Endothelial cell of umbilical vein (primary cell): ENCODE results near the gene SLC15A3. TPM values are rescaled to one million over a fixed set of nuclear protein-coding genes. Genes with fewer than 3 reads are reported as not detected.

Experiments
- BruUV-seq: library from RNA; stranded (reverse); fragments of 400-500 nt; replicated peaks from 2 replicates; lab custom pipeline; 2021; lab: Mats Ljungman, UMichigan
- CTCF ChIA-PET: fragments of 300-600, 350-600 bp; sonication (Branson Sonifier 250); formaldehyde crosslinking; loops from one replicate; lab custom pipeline; 2021; ENCODE audit warnings: antibody characterized with exemption, inconsistent platforms; lab: Charles Lee
- POLR2A ChIA-PET: fragments of 300-600, 350-600 bp; sonication (Branson Sonifier 250); formaldehyde crosslinking; loops from one replicate; lab custom pipeline; 2021; ENCODE audit warnings: antibody characterized with exemption, inconsistent platforms; lab: Charles Lee
- DNase-seq: peaks from one replicate; pipeline ENCODE4 v3.0.0-alpha.2; 2011; ENCODE audit warnings: low read depth, low spot score
- FAIRE-seq: peaks from 2 replicates; lab custom pipeline; 2011; peaks lifted over from hg19 to GRCh38; lab: Jason Lieb, UNC
- H2AFZ ChIP-seq: 2 replicates; pipeline ENCODE4 v1.6.0; 2012; ENCODE audit warnings: low read depth, low read length, control low read depth, inconsistent platforms
- H3K27ac ChIP-seq: 2 replicates; pipeline ENCODE4 v1.5.1; 2011; ENCODE audit warnings: low read depth, mild to moderate bottlenecking, control low read depth, low read length, moderate library complexity; ENCODE audit not compliant: insufficient read depth
- H3K27me3 ChIP-seq, 2 experiments: 2 replicates each; pipeline versions ENCODE4 v1.6.0 to v1.6.1; 2011; ENCODE audit warnings: low read length in 2 of 2, mixed read lengths in 1 of 2; ENCODE audit not compliant: control insufficient read depth in 2 of 2, insufficient read depth in 2 of 2
- H3K36me3 ChIP-seq, 2 experiments: 2 replicates in 1 of 2; 3 replicates in 1 of 2; pipeline ENCODE4 v1.5.1; 2011; ENCODE audit warnings: low read length in 2 of 2, mild to moderate bottlenecking in 1 of 2, moderate library complexity in 1 of 2; ENCODE audit not compliant: control insufficient read depth in 2 of 2, insufficient read depth in 2 of 2; ENCODE audit errors: extremely low read depth in 1 of 2
- H3K4me1 ChIP-seq: 3 replicates; pipeline ENCODE4 v1.5.1; 2011; ENCODE audit warnings: mild to moderate bottlenecking, low read length; ENCODE audit not compliant: control insufficient read depth, insufficient read depth; ENCODE audit errors: extremely low read depth
- H3K4me2 ChIP-seq: 2 replicates; pipeline ENCODE4 v1.6.1; 2011; ENCODE audit warnings: low read length, control low read depth, mixed read lengths; ENCODE audit not compliant: insufficient read depth
- H3K4me3 ChIP-seq, 3 experiments: fragments of 200-600 bp in 1 of 3; sonication (generic), shearing (Covaris generic) in 1 of 3; replicated peaks in 1 of 3; 2 replicates each; pipeline ENCODE4 v1.5.1; 2011 to 2016; ENCODE audit warnings: control low read depth in 3 of 3, low read length in 3 of 3, mild to moderate bottlenecking in 2 of 3, inconsistent platforms in 1 of 3, low read depth in 1 of 3, moderate library complexity in 1 of 3; ENCODE audit not compliant: insufficient read depth in 1 of 3
- H3K79me2 ChIP-seq: 2 replicates; pipeline ENCODE4 v1.6.0; 2012; ENCODE audit warnings: low read length, inconsistent platforms; ENCODE audit not compliant: control insufficient read depth, insufficient read depth
- H3K9ac ChIP-seq: replicated peaks from 2 replicates; pipeline ENCODE3; 2011; ENCODE audit warnings: low read length, control low read depth; ENCODE audit not compliant: insufficient read depth; ENCODE audit errors: extremely low read depth
- H3K9me1 ChIP-seq: replicated peaks from 3 replicates; pipeline ENCODE4 v1.6.0; 2011; ENCODE audit warnings: mild to moderate bottlenecking, low read length; ENCODE audit not compliant: control insufficient read depth, insufficient read depth; ENCODE audit errors: extremely low read depth
- H3K9me3 ChIP-seq: replicated peaks from 2 replicates; pipeline ENCODE4 v1.5.1; 2012; ENCODE audit warnings: low read length, inconsistent platforms; ENCODE audit not compliant: control insufficient read depth, insufficient read depth
- H4K20me1 ChIP-seq: replicated peaks from 2 replicates; pipeline ENCODE3; 2011; ENCODE audit warnings: mild to moderate bottlenecking, low read length; ENCODE audit not compliant: control insufficient read depth, insufficient read depth; ENCODE audit errors: extremely low read depth
- CTCF ChIP-seq, 2 donors: IDR thresholded peaks; 1 replicate in 1 of 2; 2 replicates in 1 of 2; pipeline ENCODE4 v1.5.1; 2011; ENCODE audit warnings: low read length in 2 of 2, mild to moderate bottlenecking in 2 of 2, moderate library complexity in 2 of 2, control low read depth in 1 of 2, inconsistent platforms in 1 of 2, low read depth in 1 of 2; ENCODE audit not compliant: insufficient read depth in 1 of 2; ENCODE audit errors: extremely low read depth in 1 of 2
- EZH2 ChIP-seq: IDR thresholded peaks from 2 replicates; pipeline ENCODE4 v1.6.1; 2012; ENCODE audit warnings: borderline replicate concordance, low read depth, mild to moderate bottlenecking, moderate library complexity, low read length, inconsistent platforms; ENCODE audit not compliant: severe bottlenecking
- FOS ChIP-seq: IDR thresholded peaks from 2 replicates; pipeline ENCODE4 v1.6.1; 2011; ENCODE audit warnings: mild to moderate bottlenecking, low read length, moderate library complexity, borderline replicate concordance; ENCODE audit not compliant: insufficient read depth
- GATA2 ChIP-seq: IDR thresholded peaks from 2 replicates; pipeline ENCODE4 v1.7.0; 2011; ENCODE audit warnings: low read depth, mild to moderate bottlenecking, moderate library complexity, mixed read lengths, low read length; ENCODE audit not compliant: insufficient read length, insufficient read depth
- JUN ChIP-seq: IDR thresholded peaks from 2 replicates; pipeline ENCODE4 v1.6.1; 2011; ENCODE audit warnings: borderline replicate concordance, low read depth; ENCODE audit not compliant: insufficient read length, insufficient read depth
- MAX ChIP-seq: IDR thresholded peaks from 2 replicates; pipeline ENCODE4 v1.6.1; 2011; ENCODE audit not compliant: insufficient read depth, insufficient read length
- MYC ChIP-seq: IDR thresholded peaks from one replicate; pipeline ENCODE4 v1.6.1; 2011; ENCODE audit warnings: mild to moderate bottlenecking, low read depth, low read length
- POLR2A ChIP-seq: IDR thresholded peaks from 2 replicates; pipeline ENCODE4 v1.6.1; 2012; ENCODE audit warnings: low read depth, mild to moderate bottlenecking, control low read depth, low read length
- POLR2AphosphoS5 ChIP-seq: IDR thresholded peaks from 2 replicates; pipeline ENCODE4 v1.6.1; 2012; ENCODE audit warnings: low read depth, mild to moderate bottlenecking, control low read depth, low read length, moderate library complexity; ENCODE audit not compliant: insufficient read depth
- dilution Hi-C: fragments of 300-500 bp; cut with MboI; formaldehyde crosslinking; loops from one replicate; pipeline ENCODE4 v1.15.0; 2019; ENCODE audit warnings: low sequenced_read_pairs; ENCODE audit not compliant: extremely low pct_ligation_motif_present
- intact Hi-C: fragments of 100-400 bp; cut with micrococcal nuclease; formaldehyde crosslinking; loops from one replicate; pipeline ENCODE4 v1.10.0; 2022
- polyA plus RNA-seq, 4 experiments: library from polyadenylated mRNA; depleted of rRNA in 3 of 4; stranded (reverse) in 3 of 4; unstranded in 1 of 4; fragments of >200 nt; gene quantifications; 2 replicates each; pipeline versions ENCODE4 v1.2.1 to v1.2.3, GENCODE V29; 2011 to 2012; ENCODE audit warnings: missing spikeins in 1 of 4
- total RNA-seq: library from RNA; stranded (reverse); gene quantifications from 2 replicates; pipeline ENCODE4 v1.2.3, GENCODE V29; 2021

Gene SLC15A3
- total and polyA plus RNA-seq, 2 donors (not counting 3 experiments of a cell fraction or from before 2014, with no cell fraction given), result 3.3 to 4.4 TPM

GRCh38 chr11:60952742-60953170 is 780 bp upstream of the SLC15A3 start:
- FAIRE-seq (no peak), DNase-seq (no peak)
- H3K27me3 ChIP-seq, result peaks cover 2 to 13% of the 10 kb centered on the region in 2 experiments
- ChIA-PET CTCF (interaction anchor here (1.5 to 1.6 kb wide), 2 partner anchors 13 to 17 kb away, joined by 5 to 8 read pairs; no protein-coding TSS in a partner anchor), POLR2A (no interaction called here)
- H4K20me1 ChIP-seq, result no peaks in the 10 kb centered on the region
- H3K4me2 ChIP-seq, result no peak overlapping the region
- intact Hi-C loops (no loop called here), dilution Hi-C loops (no loop called here)
- no peak overlapping the region for H3K9ac ChIP-seq
- no peaks in the 10 kb centered on the region for H3K9me1 ChIP-seq
- BruUV-seq, result no TSS peak
- peaks cover 10% of the 10 kb centered on the region for H3K4me1 ChIP-seq
- H3K4me3 ChIP-seq, result no peak overlapping the region
- H2AFZ ChIP-seq, result peak overlapping the region; percentile 97
- H3K9me3 ChIP-seq, result no peaks in the 10 kb centered on the region
- TF ChIP-seq CTCF (IDR thresholded peaks at IDR 0.05; ENCODE audit: extremely low read depth in 1 of 2, insufficient read depth in 1 of 2, low read depth in 1 of 2, low read length in 2 of 2), result no peak
- TF ChIP-seq FOS, result no peak
- TF ChIP-seq POLR2AphosphoS5, result no peak
- TF ChIP-seq JUN, result no peak
- TF ChIP-seq POLR2A, result no peak
- TF ChIP-seq GATA2, result no peak
- no peak for TF ChIP-seq MAX
- TF ChIP-seq EZH2, result no peak
- no peak for TF ChIP-seq MYC
- H3K27ac ChIP-seq, result no peak overlapping the region
- H3K36me3 ChIP-seq, result no peaks in the 10 kb centered on the region
- H3K79me2 ChIP-seq, result no peaks in the 10 kb centered on the region
